Smooth muscle cell (in vitro differentiated cells): Measurements from ENCODE around the gene NMUR1. TPM values are rescaled to one million over a fixed set of nuclear protein-coding genes. Genes with fewer than 3 reads are reported as not detected.

Source experiments
- DNase-seq: peaks from one replicate; lab custom pipeline; 2025; ENCODE audit not compliant: unreplicated experiment; lab: John Stamatoyannopoulos, UW
- H2AFZ ChIP-seq: fragments of 200-600 bp; sonication (generic); 2 replicates; pipeline ENCODE4 v1.6.0; 2016; ENCODE audit warnings: antibody characterized with exemption, low read depth, mild to moderate bottlenecking
- H3F3A ChIP-seq: fragments of 200-600 bp; sonication (generic); 2 replicates; pipeline ENCODE4 v1.6.0; 2017; ENCODE audit warnings: antibody characterized with exemption, low read depth
- H3K27ac ChIP-seq: fragments of 200-600 bp; sonication (generic); 2 replicates; pipeline ENCODE4 v1.5.1; 2016; ENCODE audit warnings: low read depth, mild to moderate bottlenecking
- H3K27me3 ChIP-seq: fragments of 200-600 bp; sonication (generic); 2 replicates; pipeline ENCODE4 v1.6.1; 2016; ENCODE audit warnings: low read depth, mild to moderate bottlenecking
- H3K36me3 ChIP-seq: fragments of 200-600 bp; sonication (generic); 2 replicates; pipeline ENCODE4 v1.5.1; 2016; ENCODE audit warnings: low read depth
- H3K4me1 ChIP-seq: fragments of 200-600 bp; sonication (generic); 2 replicates; pipeline ENCODE4 v1.5.1; 2016; ENCODE audit warnings: low read depth
- H3K4me2 ChIP-seq: fragments of 200-600 bp; sonication (generic); 2 replicates; pipeline ENCODE4 v1.6.0; 2016; ENCODE audit warnings: mild to moderate bottlenecking
- H3K4me3 ChIP-seq: fragments of 200-600 bp; sonication (generic); 2 replicates; pipeline ENCODE4 v1.5.1; 2016; ENCODE audit warnings: mild to moderate bottlenecking
- H3K79me2 ChIP-seq: fragments of 200-600 bp; sonication (generic); 2 replicates; pipeline ENCODE4 v1.6.0; 2016; ENCODE audit warnings: low read depth, mild to moderate bottlenecking
- H3K9ac ChIP-seq: fragments of 200-600 bp; sonication (generic); 2 replicates; pipeline ENCODE4 v1.6.0; 2016; ENCODE audit warnings: low read depth
- H3K9me3 ChIP-seq: fragments of 200-600 bp; sonication (generic); replicated peaks from 2 replicates; pipeline ENCODE4 v1.5.1; 2016; ENCODE audit warnings: low read depth
- H4K20me1 ChIP-seq: fragments of 200-600 bp; sonication (generic); 2 replicates; pipeline ENCODE4 v1.6.0; 2016; ENCODE audit warnings: low read depth
- CTCF ChIP-seq: fragments of 200-600 bp; sonication (generic); IDR thresholded peaks from 2 replicates; pipeline ENCODE4 v1.5.1; 2017; ENCODE audit warnings: borderline replicate concordance, mild to moderate bottlenecking, antibody characterized with exemption; ENCODE audit not compliant: insufficient read depth, poor library complexity, severe bottlenecking
- WGBS: methylation state at CpG from one replicate; pipeline ENCODE4 v1.1.7; 2016; ENCODE audit warnings: low lambda C conversion rate; 5-methylcytosine and 5-hydroxymethylcytosine counted together
- polyA plus RNA-seq: library from polyadenylated mRNA; unstranded; fragments of >200 nt; fragmentation: Nextera tagmentation; extraction: Ambion mirVana; gene quantifications from 2 replicates; pipeline ENCODE4 v1.2.1, GENCODE V29; 2016
- total RNA-seq: library from RNA; depleted of rRNA; stranded (reverse); fragments of >200 nt; gene quantifications from 2 replicates; pipeline ENCODE4 v1.2.3, GENCODE V29; 2014

NMUR1 gene
- total and polyA plus RNA-seq, 2 experiments from 2014 or later = not detected

DNA sequence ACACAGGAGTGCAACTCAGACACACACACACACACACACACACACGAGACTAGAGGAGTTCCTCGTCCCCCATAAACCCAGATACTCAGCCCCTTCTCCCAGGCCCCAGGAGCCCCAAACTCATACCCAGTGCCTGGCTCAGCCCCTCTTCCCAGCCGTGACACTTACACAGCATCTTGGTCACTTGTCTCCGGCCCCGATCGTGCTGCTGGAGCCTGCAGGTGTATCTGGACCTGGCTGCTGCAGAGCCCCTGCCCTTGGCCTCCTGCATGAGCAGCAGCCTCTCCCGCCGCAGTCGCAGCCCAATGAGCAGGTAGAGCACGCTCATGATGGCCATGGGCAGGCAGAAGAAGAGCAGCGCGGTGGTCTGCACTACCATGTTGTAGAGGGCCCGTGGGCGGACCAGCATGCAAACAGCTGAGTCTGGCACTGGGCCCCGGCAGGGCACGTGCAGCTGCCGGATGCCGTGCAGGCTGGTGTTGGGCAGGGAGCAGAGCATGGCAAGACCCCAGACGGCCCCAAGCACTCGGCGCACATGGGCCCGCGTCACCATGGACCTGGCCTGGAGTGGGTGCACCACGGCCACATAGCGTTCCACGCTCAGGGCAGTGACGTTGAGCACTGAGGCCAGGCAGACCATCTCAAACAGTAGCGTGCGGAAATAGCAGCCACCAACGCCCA, 2.1 kb downstream of the NMUR1 start:
- WGBS = 97% methylated on average over 29 of the region's 30 CpGs

GRCh38 chr2:231527091-231527395, 3.2 kb downstream of the NMUR1 start:
- no peaks in the 10 kb centered on the region for H3K79me2 ChIP-seq
- H3K4me2 ChIP-seq = no peak overlapping the region
- no peaks in the 10 kb centered on the region for H3K36me3 ChIP-seq
- no peaks in the 10 kb centered on the region for H3K4me1 ChIP-seq
- no peak overlapping the region for H3K27ac ChIP-seq
- peaks cover 17% of the 10 kb centered on the region for H3K27me3 ChIP-seq
- H4K20me1 ChIP-seq = no peaks in the 10 kb centered on the region
- no peak overlapping the region for H3K9ac ChIP-seq
- H3K9me3 ChIP-seq = no peaks in the 10 kb centered on the region
- no peak for DNase-seq
- H3F3A ChIP-seq = no peaks in the 10 kb centered on the region
- 86% methylated on average over 7 of the region's 7 CpGs for WGBS
- no peak for TF ChIP-seq CTCF
- no peak overlapping the region for H3K4me3 ChIP-seq
- no peak overlapping the region for H2AFZ ChIP-seq

More for the DNA sequence above, 2.1 kb downstream of the NMUR1 start:
- H3K9me3 ChIP-seq = no peaks in the 10 kb centered on the region
- no peak overlapping the region for H3K4me3 ChIP-seq
- no peak for DNase-seq
- no peaks in the 10 kb centered on the region for H3K36me3 ChIP-seq
- no peaks in the 10 kb centered on the region for H3K79me2 ChIP-seq
- no peak overlapping the region for H3K27ac ChIP-seq
- TF ChIP-seq CTCF = no peak
- no peak overlapping the region for H2AFZ ChIP-seq
- H3K27me3 ChIP-seq = peaks cover 17% of the 10 kb centered on the region
- no peaks in the 10 kb centered on the region for H4K20me1 ChIP-seq
- no peaks in the 10 kb centered on the region for H3F3A ChIP-seq
- no peak overlapping the region for H3K9ac ChIP-seq
- H3K4me2 ChIP-seq = no peak overlapping the region
- peaks cover 3% of the 10 kb centered on the region for H3K4me1 ChIP-seq

- H3K79me2 ChIP-seq = no peaks in the 10 kb centered on the region
- H3K4me1 ChIP-seq = no peaks in the 10 kb centered on the region
- H4K20me1 ChIP-seq = no peaks in the 10 kb centered on the region
- 93% methylated on average over 16 of the region's 16 CpGs for WGBS
- DNase-seq = no peak
- H3K4me2 ChIP-seq = no peak overlapping the region
- H3K36me3 ChIP-seq = no peaks in the 10 kb centered on the region
- no peak overlapping the region for H3K27ac ChIP-seq
- H3F3A ChIP-seq = no peaks in the 10 kb centered on the region
- no peak overlapping the region for H3K4me3 ChIP-seq
- H3K9me3 ChIP-seq = no peaks in the 10 kb centered on the region
- H3K9ac ChIP-seq = no peak overlapping the region
- no peak for TF ChIP-seq CTCF
- H2AFZ ChIP-seq = no peak overlapping the region
- H3K27me3 ChIP-seq = peaks cover 17% of the 10 kb centered on the region
Measured at GRCh38 chr2:231526341-231527090, 3.7 kb downstream of the NMUR1 start.
